NCI-H2227 treated with DMSO at 0.1 percent for 48 hours (cell line): ENCODE results near the gene AKAP5.
"Not testable (repeated sequence)": the region's sequence is repeated elsewhere in the genome, so short reads cannot be mapped to it uniquely, and the experiment has no call there.

Experiments used
- DNase-seq: peaks from one replicate; lab custom pipeline; 2025; lab: John Stamatoyannopoulos, UW

The AKAP5 gene

GRCh38 chr14:64502887-64503433 lies 37.7 kb downstream of the AKAP5 start:
- DNase-seq: no peak

GRCh38 chr14:64503434-64504309 lies 38.4 kb downstream of the AKAP5 start, which contains the start of gene ZBTB25:
ZBTB25 (minus strand) TSS chr14:64503838; CDS start chr14:64490533, 13,305 bp downstream.
- DNase-seq: peak; percentile 84

GRCh38 chr14:64504310-64504896 lies 39.1 kb downstream of the AKAP5 start, which contains the start of gene ZBTB1:
ZBTB1 (plus strand) TSS chr14:64504770; CDS start chr14:64521505, 16,735 bp downstream.
- DNase-seq: peak; percentile 88

- DNase-seq: peak; percentile 66
Observed at GRCh38 chr14:64504897-64505794, 39.8 kb downstream of the AKAP5 start.

- DNase-seq: no peak
Observed at GRCh38 chr14:64506721-64507120, 41.4 kb downstream of the AKAP5 start.

GRCh38 chr14:64507376-64508156 lies 42.3 kb downstream of the AKAP5 start:
- no peak for DNase-seq

GRCh38 chr14:64508215-64508776 lies 43.0 kb downstream of the AKAP5 start:
- DNase-seq: no peak

- DNase-seq: no peak
Observed at GRCh38 chr14:64509036-64509435, 43.7 kb downstream of the AKAP5 start.

GRCh38 chr14:64510825-64511671 lies 45.7 kb downstream of the AKAP5 start:
- DNase-seq: peak; percentile 41

GRCh38 chr14:64513271-64513670 lies 48.0 kb downstream of the AKAP5 start:
- no peak for DNase-seq

- no peak for DNase-seq
Observed at GRCh38 chr14:64515053-64515452, 49.8 kb downstream of the AKAP5 start.

GRCh38 chr14:64516969-64517368 lies 51.7 kb downstream of the AKAP5 start:
- DNase-seq: no peak

- not testable (repeated sequence) for DNase-seq
Observed at GRCh38 chr14:64517667-64518066, 52.4 kb downstream of the AKAP5 start.

- DNase-seq: no peak
Observed at GRCh38 chr14:64518229-64518628, 52.9 kb downstream of the AKAP5 start.

- no peak for DNase-seq
Observed at GRCh38 chr14:64520699-64521098, 55.4 kb downstream of the AKAP5 start.

GRCh38 chr14:64522591-64523355 lies 57.5 kb downstream of the AKAP5 start:
- DNase-seq: no peak
